Stimulated activated CD8-positive, alpha-beta memory T cell treated with anti-CD3 and anti-CD28 coated beads, Interleukin-15, amount 100 ng/mL, for 24 hours (primary cell): ENCODE results near the gene NR3C2.

ENCODE experiments used
- DNase-seq: peaks from one replicate; pipeline ENCODE4 v3.0.0-alpha.2; 2020; ENCODE audit warnings: low read depth

The NR3C2 gene

DNA sequence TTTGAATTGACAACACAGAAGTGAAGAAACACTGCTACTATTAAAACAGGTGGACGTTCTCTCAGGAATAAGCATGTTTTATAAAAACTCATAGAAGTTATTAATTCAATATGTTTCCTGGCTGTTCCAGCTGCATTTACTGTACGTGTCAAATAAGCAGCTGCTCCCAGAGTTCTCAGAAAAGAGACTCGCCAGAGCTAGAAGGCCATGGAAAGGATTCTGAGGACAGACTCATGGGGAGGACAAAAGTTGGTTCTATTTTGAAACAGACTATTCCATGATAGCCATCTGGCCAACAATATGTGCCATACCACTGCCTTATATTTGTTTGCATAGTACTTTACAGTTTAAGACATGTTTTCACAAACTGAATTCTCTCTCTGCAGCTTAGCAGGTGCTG lies 136.5 kb downstream of the NR3C2 start:
- no peak for DNase-seq

DNA sequence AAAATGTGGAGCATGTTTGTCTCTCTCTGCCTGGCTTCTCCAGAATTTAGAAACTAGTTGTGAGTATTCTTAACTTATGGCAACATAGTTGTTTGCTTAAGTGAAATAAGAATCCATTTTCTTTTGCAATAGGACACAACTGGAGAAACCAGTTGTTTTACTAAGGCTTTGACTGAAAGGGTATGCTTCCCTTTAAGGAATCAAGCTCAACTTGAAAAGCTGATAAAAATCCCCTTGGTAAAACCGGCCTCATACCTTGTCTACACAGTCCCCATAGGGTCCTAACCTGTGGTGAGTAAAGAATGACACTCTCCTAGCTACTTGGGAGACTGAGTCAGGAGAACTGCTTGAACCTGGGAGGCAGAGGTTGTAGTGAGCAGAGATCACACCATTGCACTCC lies 139.8 kb downstream of the NR3C2 start:
- DNase-seq, result no peak

DNA sequence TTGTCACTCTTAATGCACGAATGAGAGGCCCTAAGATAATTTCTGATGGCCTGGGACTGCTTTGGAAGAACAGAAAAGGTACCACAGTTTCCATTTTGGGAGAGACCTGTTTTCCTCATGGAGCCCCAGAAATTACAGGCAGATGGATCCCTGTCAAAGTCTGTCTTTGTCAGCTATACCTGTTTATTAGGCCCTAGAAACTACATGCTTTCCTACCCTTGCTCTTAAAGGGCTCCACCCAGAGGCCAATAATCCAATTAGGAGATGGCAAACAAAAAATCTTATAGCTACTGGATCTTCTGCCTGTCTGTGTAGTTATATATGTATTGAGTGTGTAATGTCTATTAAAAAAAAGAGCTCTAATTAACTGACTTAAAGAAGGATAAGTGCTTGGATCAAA lies 141.3 kb downstream of the NR3C2 start:
- DNase-seq, result no peak

DNA sequence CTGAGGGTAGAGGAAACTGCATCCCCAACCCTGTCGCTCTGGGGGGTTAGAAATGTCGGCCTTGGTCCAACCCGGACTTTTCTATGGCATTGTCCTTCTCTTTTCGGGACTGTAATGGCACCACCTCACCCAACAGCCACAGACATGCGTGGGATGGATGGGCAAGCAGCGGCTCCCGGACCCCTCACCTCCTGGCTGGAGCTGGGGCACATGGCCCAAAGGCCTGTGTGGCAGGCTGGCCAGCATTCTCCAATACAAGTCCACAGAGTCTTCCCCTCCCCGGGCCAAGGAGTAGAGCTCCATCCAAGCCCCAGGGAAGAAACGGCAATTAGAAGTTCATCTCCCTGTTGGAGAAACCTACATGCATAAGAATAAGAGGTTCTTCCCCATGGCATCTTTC lies 142.9 kb downstream of the NR3C2 start:
- no peak for DNase-seq

DNA sequence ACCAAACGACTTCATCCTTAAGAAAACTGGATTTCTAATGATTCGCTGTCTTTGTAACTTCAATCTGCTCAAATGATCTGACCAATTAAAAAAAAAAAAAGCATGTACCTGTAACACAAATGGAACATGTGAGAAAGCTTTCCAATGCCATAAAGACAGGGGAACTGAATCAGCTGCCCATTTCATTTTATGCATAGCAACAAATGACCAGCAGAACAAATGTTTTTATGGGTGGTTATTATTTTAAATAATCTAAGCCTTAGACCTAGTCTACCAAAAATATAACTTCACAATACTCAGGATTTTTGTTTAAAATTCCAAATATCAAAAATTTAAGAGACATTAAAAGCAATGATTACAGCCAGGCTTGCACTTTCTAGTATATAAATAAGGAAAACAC lies 145.7 kb downstream of the NR3C2 start:
- no peak for DNase-seq

DNA sequence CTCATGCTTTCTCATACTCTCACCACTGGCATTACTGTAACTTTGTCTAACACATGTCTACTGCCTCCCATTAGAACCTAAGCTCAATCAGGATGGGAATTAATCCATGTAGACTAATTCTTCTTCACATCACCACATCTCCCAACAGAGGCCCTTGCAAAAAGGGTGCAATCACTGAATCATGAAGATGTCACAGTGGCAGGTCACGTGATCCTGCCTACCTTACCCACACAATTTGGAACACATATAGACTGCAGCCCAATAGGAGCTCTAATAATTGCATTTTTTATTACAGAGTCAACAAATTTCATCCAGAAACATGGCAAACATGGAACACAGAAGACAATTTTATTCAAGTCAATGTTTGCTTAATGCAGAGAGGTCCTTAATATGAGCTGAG lies 146.6 kb downstream of the NR3C2 start:
- DNase-seq, result no peak

DNA sequence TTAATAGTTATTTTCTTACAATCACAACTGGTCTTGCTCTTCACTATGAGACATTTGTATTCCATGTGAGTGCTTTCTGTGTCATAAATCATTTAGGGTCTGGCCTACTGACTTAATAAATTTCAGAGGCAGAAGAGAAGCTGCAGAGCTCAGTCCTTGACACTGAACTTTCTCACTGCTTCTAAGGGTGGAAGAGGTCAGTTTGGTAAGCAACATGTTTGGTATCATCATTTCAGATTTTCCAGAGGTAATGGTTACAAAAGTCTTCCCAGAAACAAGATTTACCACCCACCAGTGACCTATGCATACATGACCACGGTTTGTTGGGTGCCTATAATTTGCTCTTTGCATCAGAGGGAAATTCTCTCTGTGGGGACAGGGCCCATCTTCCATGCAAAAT lies 148.6 kb downstream of the NR3C2 start:
- DNase-seq, result no peak

DNA sequence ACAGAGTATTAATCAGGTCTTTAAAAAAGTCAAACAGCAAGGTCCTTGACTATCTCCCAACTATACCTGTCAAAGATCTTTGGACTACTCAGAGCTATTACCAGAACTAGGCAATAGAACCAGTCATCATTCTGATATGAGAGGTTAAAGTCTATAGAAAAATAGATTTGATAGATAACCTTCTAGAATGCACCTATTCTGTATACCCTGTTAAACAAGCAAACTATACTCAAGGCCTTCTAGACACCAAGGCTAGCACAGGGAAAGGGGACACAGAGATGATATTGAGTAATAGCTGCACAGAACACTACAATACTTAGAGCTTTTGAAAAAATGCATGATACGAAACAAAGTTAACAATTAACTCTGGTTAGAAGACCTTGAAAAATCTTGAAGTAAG lies 149.5 kb downstream of the NR3C2 start:
- no peak for DNase-seq

DNA sequence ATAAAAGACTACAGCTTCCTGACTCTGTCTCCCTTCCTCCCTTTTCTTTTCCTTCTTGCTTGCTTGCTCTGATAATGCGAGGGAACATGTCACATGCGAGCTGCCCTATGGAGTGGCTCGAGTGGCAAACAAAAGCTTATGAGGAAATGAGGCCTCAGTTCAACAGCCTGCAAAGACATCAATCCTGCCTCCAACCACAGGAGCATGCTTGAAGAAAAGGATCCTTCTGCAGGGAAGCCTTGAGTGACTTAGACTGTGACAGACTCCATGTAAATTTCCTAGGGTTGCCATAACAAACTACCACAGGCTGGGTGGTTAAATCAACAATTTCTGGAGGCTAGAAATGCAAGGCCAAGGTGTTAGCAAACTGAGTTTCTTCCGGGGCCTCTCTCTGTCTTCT lies 152.5 kb downstream of the NR3C2 start:
- no peak for DNase-seq

DNA sequence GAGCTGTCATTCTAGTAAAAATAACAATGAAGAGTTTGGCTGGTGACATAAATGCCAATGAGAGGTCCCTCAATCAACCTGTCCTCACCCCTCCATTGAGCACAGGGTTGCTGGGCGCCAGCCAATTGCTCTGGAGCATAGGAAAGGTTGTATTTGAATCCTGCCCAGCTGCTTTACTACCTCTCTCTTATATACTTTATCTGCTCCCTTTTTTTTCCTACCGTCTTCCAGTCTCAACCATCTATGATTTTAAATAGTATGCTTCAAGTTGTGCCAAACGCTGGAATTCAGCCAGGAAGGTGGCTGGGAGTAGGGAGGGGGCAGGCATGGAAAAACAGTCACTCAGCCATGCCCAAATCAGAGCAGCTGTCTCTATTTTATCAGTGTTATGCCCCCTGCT lies 153.8 kb downstream of the NR3C2 start:
- DNase-seq, result no peak

DNA sequence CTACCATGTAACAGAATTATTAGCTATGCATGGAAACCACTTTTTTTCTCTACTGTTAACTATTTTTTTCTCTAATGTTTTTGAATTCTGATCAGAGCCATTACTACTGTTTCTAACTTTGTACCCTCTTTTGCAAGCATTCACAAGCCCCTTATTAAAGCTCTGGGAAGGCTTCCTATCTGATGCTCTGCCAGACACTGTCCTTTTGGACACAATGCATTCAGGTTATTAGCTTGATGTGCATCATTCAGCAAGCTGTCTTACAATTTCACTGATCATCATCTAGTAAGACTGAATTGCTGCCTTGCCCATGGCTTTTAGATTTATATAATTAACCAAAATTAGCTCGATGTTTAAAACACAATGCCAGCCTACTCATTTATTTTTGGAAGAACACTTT lies 155.1 kb downstream of the NR3C2 start:
- DNase-seq, result no peak

DNA sequence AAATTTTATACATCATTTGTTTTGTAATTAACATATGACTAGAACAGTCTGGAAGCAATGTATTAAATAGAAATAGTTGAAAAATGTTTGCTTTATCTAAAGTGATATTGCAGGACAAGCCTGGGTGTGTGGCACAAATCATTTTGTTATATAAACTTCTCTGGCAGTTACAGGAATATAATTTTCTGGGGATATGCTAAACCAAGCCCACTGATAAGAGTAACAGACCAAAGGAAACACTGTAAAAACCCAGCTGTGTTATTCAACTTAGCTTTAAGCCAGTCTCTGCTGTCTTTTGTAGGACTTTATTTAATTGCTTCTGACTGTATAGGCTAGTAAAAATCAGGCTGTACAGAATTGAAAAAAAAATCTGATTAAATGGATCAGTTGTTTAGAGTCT lies 156.2 kb downstream of the NR3C2 start:
- DNase-seq, result no peak

DNA sequence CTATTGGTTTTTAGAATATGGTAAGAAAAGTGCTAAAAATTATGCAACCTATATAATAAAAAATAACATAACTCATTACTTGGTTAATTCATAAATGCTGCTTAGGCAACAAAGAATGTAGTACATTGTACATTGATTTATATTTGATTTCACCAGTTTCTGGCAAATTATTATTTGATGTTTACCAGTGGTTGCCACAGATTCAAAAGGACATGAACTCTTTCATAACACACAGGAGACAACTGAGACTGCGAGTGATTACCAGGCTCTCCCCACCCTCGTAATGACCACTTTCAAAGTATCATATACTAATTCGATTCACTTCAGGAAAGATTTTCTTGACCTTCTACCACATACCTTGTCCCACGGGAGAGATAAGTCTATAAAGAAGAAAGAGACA lies 158.5 kb downstream of the NR3C2 start:
- DNase-seq, result no peak

DNA sequence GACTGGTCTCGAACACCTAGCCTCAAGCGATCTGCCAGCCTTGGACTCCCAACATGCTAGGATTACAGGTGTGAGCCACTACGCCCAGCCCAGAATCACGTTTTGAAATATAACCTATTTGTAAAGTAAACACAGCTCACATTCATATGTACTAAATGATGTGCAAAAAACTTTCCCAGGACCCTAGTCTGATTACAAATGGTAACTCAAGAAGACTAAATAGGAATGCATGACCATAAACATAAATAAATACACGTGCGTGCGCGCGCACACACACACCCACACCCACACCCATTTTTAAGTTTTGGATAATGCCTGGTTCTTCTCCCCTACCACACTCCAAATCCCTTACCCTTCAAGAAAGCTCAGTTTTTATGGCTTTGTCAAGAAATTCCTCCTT lies 163.9 kb downstream of the NR3C2 start:
- DNase-seq, result no peak

DNA sequence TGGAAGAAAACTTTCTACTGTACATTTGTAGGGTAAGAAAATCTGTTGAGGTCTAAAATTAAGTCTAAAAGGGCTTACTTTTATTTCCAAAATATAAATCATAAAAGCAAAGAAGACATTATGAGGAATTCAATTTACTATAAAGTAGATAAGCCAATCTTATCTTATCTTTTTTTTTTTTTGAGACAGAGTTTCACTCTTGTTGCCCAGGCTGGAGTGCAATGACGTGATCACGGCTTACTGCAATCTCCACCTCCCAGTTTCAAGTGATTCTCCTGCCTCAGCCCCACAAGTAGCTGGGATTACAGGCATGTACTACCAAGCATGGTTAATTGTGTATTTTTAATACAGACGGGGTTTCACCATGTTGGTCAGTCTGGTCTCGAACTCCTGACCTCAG lies 166.9 kb downstream of the NR3C2 start:
- DNase-seq, result no peak

DNA sequence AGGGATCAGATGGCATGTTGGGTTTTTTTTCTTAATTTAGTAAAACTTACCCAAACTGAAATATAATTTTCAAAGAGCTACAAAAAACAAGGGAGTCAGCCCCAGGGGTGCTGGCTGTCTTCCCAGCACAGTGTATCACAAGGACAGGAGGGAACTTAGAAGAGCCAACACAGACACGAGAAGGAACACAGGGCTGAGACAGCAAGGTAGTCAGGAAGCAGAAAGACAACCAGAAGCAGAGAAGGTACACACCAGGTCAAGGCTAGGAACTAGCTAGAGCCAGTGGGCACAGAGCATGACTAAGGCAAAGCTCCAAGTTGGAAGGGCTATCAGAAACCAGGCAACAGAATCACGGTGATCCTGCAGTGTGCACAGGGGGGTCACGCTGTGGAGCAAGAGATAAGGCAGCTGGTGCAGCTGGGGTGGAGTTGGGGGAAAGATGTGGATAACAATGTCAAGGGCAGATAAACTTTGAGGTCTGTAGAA lies 168.7 kb downstream of the NR3C2 start:
- DNase-seq, result no peak

DNA sequence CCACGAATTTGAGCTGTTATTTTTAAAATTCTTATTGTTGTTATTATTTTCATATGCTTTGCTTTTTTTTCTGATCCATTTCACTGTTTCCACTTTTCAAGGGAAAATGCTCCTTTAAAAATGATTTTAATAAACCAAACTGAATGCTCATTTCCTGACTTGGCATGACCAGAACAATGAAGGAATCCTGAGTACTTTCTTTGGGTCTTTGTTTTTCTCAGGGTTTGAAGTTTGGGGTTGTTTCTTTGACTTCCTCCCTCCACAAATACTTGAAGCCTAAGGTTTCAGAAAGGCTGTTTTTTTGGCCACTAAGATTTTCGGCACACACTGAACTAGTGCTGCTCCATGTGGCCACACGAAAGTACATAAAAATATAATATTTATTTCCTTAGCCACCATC lies 171.0 kb downstream of the NR3C2 start:
- no peak for DNase-seq

DNA sequence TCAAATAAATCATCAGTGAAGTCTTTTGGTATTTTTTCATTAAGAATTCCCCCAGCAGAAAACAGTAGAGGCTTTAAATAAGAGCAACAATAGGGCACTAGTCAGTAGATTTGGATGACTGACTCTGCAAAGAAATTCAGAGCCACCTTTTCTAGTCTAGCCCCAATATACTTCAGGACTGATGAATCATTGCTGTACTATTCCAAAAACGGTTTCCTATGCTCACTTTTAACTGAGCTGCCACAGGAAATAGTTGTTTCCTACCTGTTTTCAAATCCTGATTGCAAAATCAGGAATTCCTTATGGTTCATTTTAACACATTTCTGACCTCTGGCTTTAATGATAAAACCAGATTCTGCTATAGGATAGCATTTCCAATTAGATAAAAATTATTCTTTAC lies 171.6 kb downstream of the NR3C2 start:
- DNase-seq, result no peak

DNA sequence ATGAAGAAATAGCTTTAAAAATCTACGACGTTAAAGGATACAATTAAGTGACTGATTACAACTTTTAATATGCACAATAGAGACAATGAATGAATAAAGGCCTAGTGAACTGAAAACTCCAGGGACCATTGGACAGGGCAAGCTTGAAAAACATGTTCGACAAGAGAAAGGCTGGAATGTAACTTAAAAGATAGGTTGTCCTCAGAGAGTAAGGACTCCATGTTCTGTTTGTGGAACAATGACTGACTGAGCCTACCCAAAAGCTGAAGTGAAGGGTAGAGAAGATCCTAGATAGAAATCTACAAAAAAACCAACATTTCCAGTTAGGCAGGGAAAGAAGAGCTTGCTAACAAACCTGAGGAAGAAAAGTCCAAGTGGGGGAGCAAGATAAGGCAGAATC lies 173.4 kb downstream of the NR3C2 start:
- no peak for DNase-seq

DNA sequence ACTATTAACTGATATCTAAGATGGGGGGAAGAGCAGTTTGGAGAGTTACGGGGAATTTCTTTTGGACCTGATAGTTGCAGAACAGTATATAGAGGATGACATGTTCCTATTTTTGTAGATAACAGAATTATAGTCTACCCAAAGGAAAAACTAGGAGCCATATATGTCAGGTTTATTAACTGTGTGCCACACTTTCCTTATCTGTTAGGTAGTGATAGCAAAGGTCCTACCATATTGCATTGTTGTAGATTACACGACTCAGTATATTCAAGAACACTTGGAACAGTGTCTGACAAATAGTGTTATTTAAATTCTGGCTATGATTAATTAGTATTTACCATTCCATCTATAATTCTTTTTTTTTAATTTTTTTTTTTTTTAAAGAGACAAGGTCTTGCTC lies 175.3 kb downstream of the NR3C2 start:
- no peak for DNase-seq

DNA sequence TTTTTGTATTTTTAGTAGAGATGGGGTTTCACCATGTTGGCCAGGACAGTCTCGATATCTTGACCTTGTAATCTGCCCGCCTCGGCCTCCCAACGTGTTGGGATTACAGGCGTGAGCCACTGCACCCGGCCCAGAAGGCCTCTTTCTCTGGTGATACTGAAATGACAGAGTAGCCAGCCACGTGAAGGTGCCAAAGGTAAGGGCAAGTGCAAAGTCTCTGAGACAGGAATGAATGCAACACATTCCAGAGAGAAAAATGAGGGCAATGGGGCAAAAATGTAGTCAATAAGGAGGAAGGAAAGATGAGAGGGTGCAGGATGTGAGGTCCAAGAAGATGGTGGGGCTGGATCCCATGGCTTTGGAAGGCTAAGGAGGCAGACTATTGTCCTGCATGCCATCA lies 176.0 kb downstream of the NR3C2 start:
- DNase-seq, result no peak

DNA sequence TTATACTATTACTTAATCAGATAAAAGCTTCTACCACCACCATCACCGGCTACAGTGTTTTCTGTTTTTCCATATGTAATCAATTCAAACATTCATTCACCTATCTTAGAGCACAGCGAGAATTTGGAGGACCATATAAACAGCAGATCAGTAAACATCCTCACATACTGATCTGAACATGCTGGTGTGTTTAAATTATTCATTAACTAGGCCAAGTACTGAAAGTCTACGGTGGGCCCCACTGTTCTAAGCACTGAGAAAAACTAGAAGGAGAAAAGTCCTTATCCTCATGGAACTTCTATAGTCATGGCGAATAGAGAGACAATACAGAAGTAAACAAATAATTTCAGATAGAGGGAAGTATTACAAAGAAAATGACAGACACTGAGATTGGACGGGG lies 176.6 kb downstream of the NR3C2 start:
- no peak for DNase-seq

DNA sequence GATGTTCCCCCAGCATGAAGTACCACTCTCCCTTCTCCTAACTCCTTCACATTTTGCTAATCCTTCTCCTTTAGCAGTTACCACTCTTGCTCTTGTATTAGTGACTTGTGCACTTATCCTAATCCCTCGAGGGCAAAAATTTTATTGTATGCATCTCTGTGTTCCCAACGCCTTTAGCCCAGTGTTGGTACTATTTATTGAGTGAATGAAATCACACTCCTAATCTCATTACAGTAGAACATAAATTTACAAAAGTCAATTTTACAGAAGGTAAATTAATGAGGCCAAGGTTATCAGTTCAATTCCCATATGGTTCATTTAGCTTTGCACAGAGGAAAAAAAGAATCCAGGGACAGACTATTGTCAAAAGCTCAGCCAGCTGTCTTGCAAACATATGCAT lies 178.4 kb downstream of the NR3C2 start:
- DNase-seq, result no peak

DNA sequence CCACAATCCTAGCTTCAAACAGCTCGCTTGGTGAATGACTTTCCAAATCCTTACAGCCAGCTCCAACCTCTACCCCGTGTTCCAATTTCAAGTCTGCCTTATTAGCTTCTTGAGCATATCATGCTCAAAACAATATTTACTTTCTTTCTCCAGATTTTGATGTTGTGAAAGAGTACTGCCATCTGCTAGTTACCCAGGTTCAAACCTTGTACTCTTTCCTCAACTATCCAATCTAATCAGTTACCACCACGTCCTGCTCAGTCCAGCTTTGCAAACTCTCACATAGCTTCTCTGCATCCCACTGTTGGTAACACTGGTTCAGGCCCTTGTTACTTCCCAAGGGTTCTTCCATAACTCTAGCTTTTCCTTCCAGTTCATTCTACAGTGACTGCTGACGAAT lies 179.1 kb downstream of the NR3C2 start:
- no peak for DNase-seq

DNA sequence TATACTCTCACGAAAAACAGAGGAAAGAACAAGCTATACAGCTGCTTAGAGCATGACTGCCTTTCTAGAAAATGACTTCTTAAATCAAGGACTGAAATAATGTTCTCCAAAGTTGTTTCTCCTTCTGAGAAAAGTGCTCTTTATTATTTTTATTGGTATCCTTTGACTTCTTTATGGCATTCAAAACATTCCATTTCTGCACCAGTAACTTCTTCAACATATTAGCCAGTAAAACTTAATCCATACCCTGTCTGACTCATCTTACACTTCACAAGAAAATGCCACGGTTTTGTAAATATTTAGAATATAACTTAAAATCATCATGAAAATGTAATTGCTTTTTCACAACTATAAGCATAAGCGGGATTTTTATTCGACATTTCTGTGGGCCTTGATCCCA lies 180.4 kb downstream of the NR3C2 start:
- no peak for DNase-seq
